ENCODE measurements around the gene GLS.

The GLS gene

GRCh38 chr2:190972846-190973245 lies 92.2 kb downstream of the GLS start:
- no peak for DNase-seq (ENCODE audit: low spot score)

DNA sequence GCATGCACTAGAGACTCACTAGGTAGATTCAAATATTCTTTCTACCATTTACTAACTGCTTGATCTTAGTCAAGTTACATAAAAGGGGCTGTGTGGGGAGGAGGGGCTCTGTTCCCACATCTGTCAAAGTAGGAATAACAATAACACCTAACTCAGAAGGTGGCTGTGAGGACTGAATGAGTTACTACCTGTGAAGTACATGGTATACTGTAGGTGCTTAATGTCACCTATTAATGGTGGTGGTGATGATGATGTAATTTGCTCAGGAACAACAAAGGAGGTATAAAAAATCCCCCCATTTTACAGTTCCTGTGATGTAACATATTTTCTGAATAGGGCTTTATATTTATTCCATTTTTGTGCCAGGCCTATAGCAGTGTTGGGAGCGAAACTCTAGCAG lies 92.6 kb downstream of the GLS start:
- no peak for DNase-seq (ENCODE audit: low spot score)

DNA sequence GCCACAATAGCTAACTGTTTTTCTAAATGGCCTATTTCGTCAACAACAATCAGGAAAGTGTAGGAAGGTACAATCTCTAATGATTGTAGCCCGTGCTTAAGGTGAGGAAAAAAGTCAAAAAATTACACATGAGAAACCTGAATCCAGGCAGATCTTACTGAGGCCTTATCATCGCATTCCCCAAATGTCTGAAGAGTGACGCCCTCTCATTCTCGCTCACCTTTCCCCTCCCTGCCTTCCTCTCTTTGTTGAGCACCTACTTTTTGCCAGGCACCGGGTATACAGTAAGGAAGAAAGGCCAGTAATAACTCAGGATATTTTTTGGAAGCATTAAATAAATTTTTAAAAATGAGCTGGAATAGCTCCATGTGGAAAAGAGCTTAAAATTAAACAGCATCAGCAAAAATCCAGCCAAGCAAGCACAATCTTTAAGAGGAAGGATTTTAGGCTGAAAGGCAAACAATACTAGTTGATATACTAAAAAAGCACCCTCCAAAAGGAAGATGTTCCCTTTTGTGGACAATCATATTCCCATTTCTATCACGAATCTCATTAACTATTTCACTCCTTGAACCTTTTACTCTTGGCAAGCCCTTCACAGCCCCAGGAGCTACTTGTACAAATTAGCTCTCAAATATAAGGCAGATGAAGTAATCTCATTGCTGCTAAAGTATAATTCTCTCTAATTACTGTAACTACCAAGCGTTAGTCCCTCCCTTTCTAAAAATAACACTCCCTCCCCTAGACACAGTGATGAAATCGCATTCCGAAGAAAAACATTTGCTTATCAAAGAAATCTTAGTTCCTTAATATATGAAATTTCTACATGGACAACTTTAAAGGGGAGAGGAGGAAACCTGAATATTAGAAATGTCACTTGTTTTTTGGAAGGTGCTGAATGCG lies 93.4 kb downstream of the GLS start:
- DNase-seq (ENCODE audit: low spot score), result no peak

DNA sequence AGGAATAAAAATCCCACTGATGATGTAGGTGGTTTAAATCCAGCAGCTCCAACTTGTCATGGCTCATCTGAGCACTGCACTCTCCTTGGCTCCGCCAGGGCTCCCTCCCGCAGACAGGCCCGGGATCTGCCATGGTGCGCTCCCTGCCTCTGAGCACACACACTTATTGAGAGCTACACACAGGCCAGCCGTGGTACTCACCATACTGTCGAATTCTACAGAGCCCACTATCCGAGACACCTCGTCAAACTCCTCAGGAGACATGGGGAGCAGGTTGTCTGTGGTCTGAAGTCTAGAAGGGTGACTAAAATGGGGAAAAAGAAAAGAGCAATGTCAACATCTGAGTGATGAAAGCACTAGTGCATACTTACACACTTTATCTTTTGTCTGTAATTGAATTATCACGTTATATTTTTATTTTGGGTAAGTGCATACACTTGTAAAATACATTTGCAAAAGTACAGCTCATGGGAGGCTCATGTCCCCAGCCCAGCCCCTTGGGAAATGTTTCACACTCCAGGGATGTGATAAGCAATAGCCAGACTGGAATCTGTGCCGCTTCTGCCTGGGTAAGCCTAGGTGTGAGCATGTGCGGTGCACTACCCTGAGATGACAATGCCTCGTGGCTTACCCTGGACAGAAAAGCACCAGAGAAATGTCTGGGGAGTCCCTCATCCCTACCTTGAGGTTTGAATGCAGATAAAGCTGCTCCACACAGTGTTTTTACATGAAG lies 94.2 kb downstream of the GLS start:
- DNase-seq (ENCODE audit: low spot score), result peak; percentile 66

GRCh38 chr2:190976521-190976920 lies 95.9 kb downstream of the GLS start:
- no peak for DNase-seq (ENCODE audit: low spot score)

DNA sequence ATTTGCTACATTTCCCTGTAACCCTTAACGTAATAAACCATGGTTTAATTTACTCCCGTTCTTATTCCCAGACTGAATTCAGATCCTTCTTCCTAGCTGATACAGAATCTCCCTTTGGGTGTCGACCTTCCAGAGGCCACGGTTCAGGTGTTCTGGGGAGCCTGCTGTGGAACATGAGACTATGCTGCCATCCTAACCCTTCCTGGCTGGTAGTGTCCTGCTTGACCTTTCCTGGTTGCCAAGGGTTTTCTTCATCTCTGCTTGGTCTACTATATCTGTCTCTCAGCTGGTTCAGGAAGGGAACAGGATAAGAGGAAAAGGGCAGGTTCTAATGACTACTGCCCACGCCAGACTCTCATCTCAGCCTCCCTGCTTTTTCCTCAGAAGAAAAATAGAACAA lies 96.9 kb downstream of the GLS start:
- no peak for DNase-seq (ENCODE audit: low spot score)

GRCh38 chr2:190978389-190979053 lies 97.9 kb downstream of the GLS start:
- no peak for DNase-seq (ENCODE audit: low spot score)

DNA sequence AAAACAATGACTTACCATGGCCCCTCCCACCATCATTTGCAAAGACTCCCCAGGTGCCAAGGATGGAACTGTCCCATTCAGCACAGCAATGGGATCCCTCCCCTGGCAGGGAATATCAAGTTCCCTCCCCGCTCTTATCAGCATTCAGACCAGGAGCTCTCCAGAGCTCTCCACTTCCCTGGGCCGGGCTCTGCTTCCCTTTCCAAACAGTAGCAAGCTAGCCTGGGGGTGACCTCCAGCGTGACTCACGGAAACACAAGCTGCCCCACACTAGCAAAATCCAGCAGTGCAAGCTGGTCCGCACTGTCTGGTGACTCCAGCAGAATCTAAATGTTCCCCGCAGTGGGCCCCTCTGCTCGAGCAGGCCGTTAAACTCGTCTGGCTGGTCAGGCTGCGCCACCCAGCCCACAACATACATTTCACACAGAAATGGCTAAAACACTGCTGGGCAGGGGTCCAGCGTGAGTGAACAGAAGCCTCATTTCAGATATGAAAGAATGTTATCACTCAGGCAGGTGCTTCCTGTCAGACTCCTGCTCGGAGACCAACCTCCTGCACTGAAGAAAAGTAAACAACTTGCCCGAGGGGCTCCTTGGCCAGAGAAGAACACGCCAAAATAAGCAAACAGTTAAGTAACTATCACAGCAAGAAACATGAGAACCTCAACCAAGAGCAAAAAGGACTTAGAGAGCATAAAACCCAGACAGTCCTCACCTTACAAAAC lies 99.4 kb downstream of the GLS start:
- no peak for DNase-seq (ENCODE audit: low spot score)

- DNase-seq (ENCODE audit: low spot score), result no peak
Observed at GRCh38 chr2:190980630-190981209, 100.1 kb downstream of the GLS start.

DNA sequence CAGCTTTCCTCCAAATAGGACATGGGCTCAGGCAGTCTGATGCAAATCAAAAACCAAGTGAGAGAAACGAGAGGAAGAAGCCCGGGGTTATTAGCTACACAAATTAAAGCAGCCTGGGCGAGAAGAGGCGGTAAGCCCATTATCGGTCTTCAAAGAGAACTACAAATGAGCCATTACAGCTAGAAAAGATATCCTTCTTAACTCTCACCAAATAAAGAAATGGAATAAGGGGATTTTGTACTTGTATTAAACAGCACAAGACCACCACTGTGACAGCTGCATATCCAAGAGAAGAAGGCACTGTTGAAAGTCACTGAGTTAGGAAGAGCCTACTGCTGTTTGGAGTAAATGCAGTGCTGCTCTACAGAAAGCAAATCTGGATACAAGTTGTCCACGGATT lies 100.7 kb downstream of the GLS start:
- no peak for DNase-seq (ENCODE audit: low spot score)

GRCh38 chr2:190981733-190982132 lies 101.1 kb downstream of the GLS start:
- DNase-seq (ENCODE audit: low spot score), result no peak

DNA sequence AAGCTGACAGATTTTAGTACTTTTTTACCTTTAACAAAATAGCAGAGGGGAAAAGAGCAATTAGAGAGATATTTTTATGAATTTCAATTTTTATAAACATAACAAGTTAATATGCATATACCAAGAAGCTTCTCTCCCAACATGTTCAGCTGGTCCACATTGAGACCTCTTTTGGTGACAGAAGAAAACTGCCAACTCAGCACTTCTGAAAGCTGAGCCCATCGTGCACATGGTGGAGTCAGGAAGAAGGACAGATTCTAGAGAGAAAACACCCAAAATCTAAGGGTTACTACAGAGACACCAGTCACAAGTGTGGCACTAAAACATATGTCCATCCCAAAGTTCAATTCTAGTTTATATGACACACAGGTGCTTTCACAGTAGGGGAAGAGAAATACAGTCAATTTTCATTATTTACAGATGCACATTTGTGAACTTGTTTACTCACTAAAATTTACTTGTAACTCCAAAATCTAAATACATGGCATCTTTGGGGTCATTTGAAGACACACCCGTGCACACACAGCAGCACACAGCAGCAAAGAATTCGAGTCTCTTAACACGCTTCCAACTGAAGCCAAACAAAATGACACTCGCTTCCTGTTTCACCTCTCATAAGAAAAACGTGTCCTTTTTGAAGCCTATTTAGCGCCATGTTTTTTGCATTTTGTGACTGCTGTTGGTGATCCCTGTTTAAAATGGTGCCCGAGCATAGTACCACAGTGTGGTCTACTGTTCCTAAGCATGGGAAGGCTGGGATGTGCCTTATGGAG lies 101.8 kb downstream of the GLS start:
- DNase-seq (ENCODE audit: low spot score), result no peak

- no peak for DNase-seq (ENCODE audit: low spot score)
Observed at GRCh38 chr2:190984595-190984994, 104.0 kb downstream of the GLS start.

DNA sequence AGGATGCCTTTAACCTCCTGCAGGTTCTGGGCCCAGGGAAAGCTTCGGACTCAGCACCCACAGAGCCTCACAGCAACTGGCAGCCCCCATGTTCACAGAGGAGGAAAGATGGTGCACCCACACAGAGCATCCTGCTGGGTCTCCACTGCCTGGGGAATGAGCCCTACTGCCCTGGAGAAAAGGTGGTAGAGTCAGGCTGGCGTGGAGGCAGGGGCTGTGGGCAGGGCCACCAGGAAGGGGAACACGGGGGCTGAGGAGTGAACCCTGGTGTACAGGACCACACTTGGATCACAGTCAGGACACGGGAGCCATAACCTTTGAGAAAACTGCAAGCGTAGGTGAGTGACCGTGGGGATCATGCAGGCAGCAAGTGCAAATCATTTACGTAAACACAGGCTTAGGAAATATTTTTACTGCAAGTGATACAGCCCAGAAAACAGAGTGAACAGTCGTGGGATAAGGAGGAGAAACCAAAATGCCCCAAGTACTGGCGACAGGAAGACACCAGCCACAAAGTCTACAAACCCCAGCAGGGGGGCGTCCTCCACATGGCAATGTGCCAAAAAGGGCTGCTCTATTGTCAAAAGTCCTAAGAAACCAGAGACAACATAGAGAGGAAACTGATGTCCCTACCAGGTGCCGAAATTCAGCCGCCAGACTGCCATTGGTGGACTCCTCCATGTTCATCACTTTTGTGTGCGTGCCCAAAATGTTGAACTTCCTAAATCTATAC lies 105.8 kb downstream of the GLS start:
- no peak for DNase-seq (ENCODE audit: low spot score)

GRCh38 chr2:190987116-190987515 lies 106.5 kb downstream of the GLS start:
- no peak for DNase-seq (ENCODE audit: low spot score)

- DNase-seq (ENCODE audit: low spot score), result no peak
Observed at GRCh38 chr2:190987938-190988337, 107.3 kb downstream of the GLS start.

- no peak for DNase-seq (ENCODE audit: low spot score)
Observed at GRCh38 chr2:190988910-190989309, 108.3 kb downstream of the GLS start.

- no peak for DNase-seq (ENCODE audit: low spot score)
Observed at GRCh38 chr2:190990132-190990531, 109.5 kb downstream of the GLS start.

- no peak for DNase-seq (ENCODE audit: low spot score)
Observed at GRCh38 chr2:190993292-190993643, 112.6 kb downstream of the GLS start.

- DNase-seq (ENCODE audit: low spot score), result no peak
Observed at GRCh38 chr2:190994148-190994547, 113.5 kb downstream of the GLS start.
